ENCODE results near the gene MYORG. TPM values are rescaled to one million over a fixed set of nuclear protein-coding genes. Genes with fewer than 3 reads are reported as not detected.

MYORG gene

GRCh38 chr9:34318163-34318790 lies 58.4 kb downstream of the MYORG start:
- Histone ChIP-seq H3K9me3 (ENCODE audit: control insufficient read depth, low read length) (no peaks in the 10 kb centered on the region), H3K18ac (ENCODE audit: low read depth in 1 of 2, low read length in 2 of 2) (no peak overlapping the region)
- 95% methylated on average over 43 of the region's 44 CpGs for WGBS

GRCh38 chr9:34317436-34317835 lies 59.3 kb downstream of the MYORG start:
- Histone ChIP-seq H4K91ac (ENCODE audit: low read length) (no peak overlapping the region), H2BK15ac (ENCODE audit: low read depth, poor library complexity, severe bottlenecking) (no peak overlapping the region), H2BK12ac (ENCODE audit: low read length in 2 of 2) (no peak overlapping the region), H3K79me1 (replicated peaks; ENCODE audit: low read length, poor library complexity, severe bottlenecking) (peaks cover 21% of the 10 kb centered on the region), H2BK5ac (ENCODE audit: low read depth, low read length, poor library complexity, severe bottlenecking) (no peak overlapping the region), H3K18ac (ENCODE audit: low read depth in 1 of 2, low read length in 2 of 2) (no peak overlapping the region), H3K36me3 (ENCODE audit: control insufficient read depth in 1 of 2, insufficient read depth in 2 of 2, low read depth in 1 of 2, low read length in 2 of 2) (peaks cover 0 to 7% of the 10 kb centered on the region in 2 experiments), H2BK120ac (ENCODE audit: low read depth, low read length) (no peak overlapping the region), H3K27me3 (ENCODE audit: control insufficient read depth in 1 of 2, insufficient read depth in 1 of 2, low read length in 2 of 2) (no peaks in the 10 kb centered on the region), H3K9me3 (ENCODE audit: control insufficient read depth, low read length) (no peaks in the 10 kb centered on the region), H3K9ac (ENCODE audit: low read length) (no peak overlapping the region), H3K4me2 (ENCODE audit: low read length, poor library complexity, severe bottlenecking) (no peak overlapping the region), H3K4me3 (ENCODE audit: insufficient read depth in 1 of 2, low read depth in 1 of 2, low read length in 2 of 2) (no peak overlapping the region), H3K14ac (ENCODE audit: low read length in 2 of 2) (no peak overlapping the region), H3K4ac (ENCODE audit: low read depth in 1 of 2, low read length in 2 of 2) (no peak overlapping the region), H3K4me1 (ENCODE audit: control insufficient read depth, insufficient read depth, low read depth, low read length) (no peaks in the 10 kb centered on the region), H2AK5ac (ENCODE audit: low read length, severe bottlenecking) (no peak overlapping the region), H3K27ac (ENCODE audit: low read length, poor library complexity, severe bottlenecking) (no peak overlapping the region), H3K23ac (ENCODE audit: low read length in 2 of 2) (no peak overlapping the region), H4K8ac (ENCODE audit: low read length) (no peak overlapping the region), H2AFZ (ENCODE audit: low read depth, low read length) (no peak overlapping the region)
- DNase-seq: no peak
- 92% methylated on average over 2 of the region's 2 CpGs for WGBS

More at GRCh38 chr9:34318163-34318790, 58.4 kb downstream of the MYORG start:
- no peaks in the 10 kb centered on the region for H3K27me3 ChIP-seq (ENCODE audit: control insufficient read depth in 1 of 2, insufficient read depth in 1 of 2, low read length in 2 of 2)
- H4K8ac ChIP-seq (ENCODE audit: low read length): no peak overlapping the region
- H4K91ac ChIP-seq (ENCODE audit: low read length): no peak overlapping the region
- H3K79me1 ChIP-seq (replicated peaks; ENCODE audit: low read length, poor library complexity, severe bottlenecking): peaks cover 23% of the 10 kb centered on the region
- DNase-seq: no peak
- H2BK120ac ChIP-seq (ENCODE audit: low read depth, low read length): no peak overlapping the region
- no peak overlapping the region for H3K14ac ChIP-seq (ENCODE audit: low read length in 2 of 2)
- no peak overlapping the region for H2BK12ac ChIP-seq (ENCODE audit: low read length in 2 of 2)
- no peak overlapping the region for H3K23ac ChIP-seq (ENCODE audit: low read length in 2 of 2)
- H2BK15ac ChIP-seq (ENCODE audit: low read depth, poor library complexity, severe bottlenecking): no peak overlapping the region
- H2AK5ac ChIP-seq (ENCODE audit: low read length, severe bottlenecking): no peak overlapping the region
- no peak overlapping the region for H2BK5ac ChIP-seq (ENCODE audit: low read depth, low read length, poor library complexity, severe bottlenecking)
- no peaks in the 10 kb centered on the region for H3K4me1 ChIP-seq (ENCODE audit: control insufficient read depth, insufficient read depth, low read depth, low read length)
- no peak overlapping the region for H3K27ac ChIP-seq (ENCODE audit: low read length, poor library complexity, severe bottlenecking)
- H3K36me3 ChIP-seq (ENCODE audit: control insufficient read depth in 1 of 2, insufficient read depth in 2 of 2, low read depth in 1 of 2, low read length in 2 of 2): peaks cover 0 to 7% of the 10 kb centered on the region in 2 experiments
- H2AFZ ChIP-seq (ENCODE audit: low read depth, low read length): no peak overlapping the region
- no peak overlapping the region for H3K4me2 ChIP-seq (ENCODE audit: low read length, poor library complexity, severe bottlenecking)
- no peak overlapping the region for H3K9ac ChIP-seq (ENCODE audit: low read length)
- no peak overlapping the region for H3K4me3 ChIP-seq (ENCODE audit: insufficient read depth in 1 of 2, low read depth in 1 of 2, low read length in 2 of 2)
- H3K4ac ChIP-seq (ENCODE audit: low read depth in 1 of 2, low read length in 2 of 2): no peak overlapping the region

Small RNAs within 50 kb of the gene (small RNA-seq; reads per million reads assigned to genes)
- gene RF00019 (ENCODE audit: low read depth): not detected

Measured in mesenchymal stem cell (in vitro differentiated cells and primary cell).